ENCODE results near the gene ELK3. TPM values are rescaled to one million over a fixed set of nuclear protein-coding genes. Genes with fewer than 3 reads are reported as not detected.
A peak's percentile ranks its signal among the peaks of the same experiment; 100 is the strongest.

ELK3 gene
- total and polyA plus RNA-seq, 8 donors, result 2.2 to 21.7 (median 12.7) TPM

DNA sequence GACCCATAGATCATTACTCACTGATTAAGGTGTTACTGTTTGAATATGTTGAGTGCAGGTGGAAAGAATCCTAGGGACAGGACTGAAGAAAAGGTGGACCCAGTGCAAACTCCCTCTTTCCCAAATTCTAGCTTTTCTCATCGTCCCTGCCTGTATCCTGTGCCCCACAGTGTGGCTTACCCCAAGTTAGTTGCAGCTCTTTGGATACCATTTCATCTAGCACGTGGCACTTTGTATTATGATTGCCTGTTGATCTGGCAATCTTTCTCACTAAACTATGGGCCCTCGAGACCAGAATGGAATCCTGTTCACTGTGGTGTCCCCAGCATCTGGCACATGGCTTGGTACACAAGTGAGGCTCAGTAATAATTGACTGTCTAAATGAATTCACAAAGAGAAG is 66.5 kb downstream of the ELK3 start:
- DNase-seq, result no peak
- H3K27me3 ChIP-seq, result no peaks in the 10 kb centered on the region
- H3K4me1 ChIP-seq, result peaks cover 13 to 65% (median 35%) of the 10 kb centered on the region in 4 donors
- peaks cover 5 to 48% (median 27%) of the 10 kb centered on the region in 4 donors for H3K36me3 ChIP-seq
- intact Hi-C loops (cut with DNase I; ENCODE audit: low total_unique reads), result no loop called here
- no peaks in the 10 kb centered on the region for H3K9me3 ChIP-seq
- H3K4me3 ChIP-seq, result no peak overlapping the region
- H3K27ac ChIP-seq, result no peak overlapping the region
- 90 to 97% (median 92%) methylated on average over 3 of the region's 3 CpGs for WGBS, 5 donors
- TF ChIP-seq, protein P1, sequence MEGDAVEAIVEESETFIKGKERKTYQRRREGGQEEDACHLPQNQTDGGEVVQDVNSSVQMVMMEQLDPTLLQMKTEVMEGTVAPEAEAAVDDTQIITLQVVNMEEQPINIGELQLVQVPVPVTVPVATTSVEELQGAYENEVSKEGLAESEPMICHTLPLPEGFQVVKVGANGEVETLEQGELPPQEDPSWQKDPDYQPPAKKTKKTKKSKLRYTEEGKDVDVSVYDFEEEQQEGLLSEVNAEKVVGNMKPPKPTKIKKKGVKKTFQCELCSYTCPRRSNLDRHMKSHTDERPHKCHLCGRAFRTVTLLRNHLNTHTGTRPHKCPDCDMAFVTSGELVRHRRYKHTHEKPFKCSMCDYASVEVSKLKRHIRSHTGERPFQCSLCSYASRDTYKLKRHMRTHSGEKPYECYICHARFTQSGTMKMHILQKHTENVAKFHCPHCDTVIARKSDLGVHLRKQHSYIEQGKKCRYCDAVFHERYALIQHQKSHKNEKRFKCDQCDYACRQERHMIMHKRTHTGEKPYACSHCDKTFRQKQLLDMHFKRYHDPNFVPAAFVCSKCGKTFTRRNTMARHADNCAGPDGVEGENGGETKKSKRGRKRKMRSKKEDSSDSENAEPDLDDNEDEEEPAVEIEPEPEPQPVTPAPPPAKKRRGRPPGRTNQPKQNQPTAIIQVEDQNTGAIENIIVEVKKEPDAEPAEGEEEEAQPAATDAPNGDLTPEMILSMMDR (IDR thresholded peaks at IDR 0.05), result no peak
- TF ChIP-seq EP300 (IDR thresholded peaks at IDR 0.05) (no peak), POLR2A (IDR thresholded peaks at IDR 0.05) (no peak), POLR2AphosphoS5 (IDR thresholded peaks at IDR 0.05) (no peak)

DNA sequence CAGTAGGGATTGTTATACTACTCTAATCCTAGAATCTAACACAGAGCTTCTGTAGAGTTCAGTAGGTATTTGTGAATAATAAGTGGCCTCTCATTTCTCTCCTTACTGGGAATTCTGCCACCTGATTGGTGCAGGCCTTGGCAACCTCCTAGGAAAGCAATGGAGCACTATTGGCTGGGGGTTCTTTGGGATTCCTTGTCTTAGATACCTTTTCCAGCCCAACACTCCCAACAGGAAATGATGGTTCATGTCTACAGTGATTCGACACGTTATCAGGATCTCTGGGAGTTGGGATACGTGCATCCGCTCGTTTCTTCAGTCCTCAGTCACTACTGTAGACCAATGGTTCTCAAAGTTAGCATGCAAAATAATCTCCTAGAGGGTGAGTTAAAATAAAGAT is 67.4 kb downstream of the ELK3 start:
- H3K9me3 ChIP-seq, result no peaks in the 10 kb centered on the region
- no peak overlapping the region for H3K4me3 ChIP-seq
- H3K27ac ChIP-seq, result no peak overlapping the region
- peaks cover 5 to 48% (median 29%) of the 10 kb centered on the region in 4 donors for H3K36me3 ChIP-seq
- intact Hi-C loops (cut with DNase I; ENCODE audit: low total_unique reads), result no loop called here
- H3K4me1 ChIP-seq, result peaks cover 13 to 59% (median 32%) of the 10 kb centered on the region in 4 donors
- no peak for TF ChIP-seq POLR2AphosphoS5 (IDR thresholded peaks at IDR 0.05)
- no peak for TF ChIP-seq EP300 (IDR thresholded peaks at IDR 0.05)
- TF ChIP-seq POLR2A (IDR thresholded peaks at IDR 0.05), result no peak
- TF ChIP-seq, protein P1 (IDR thresholded peaks at IDR 0.05), result no peak
- H3K27me3 ChIP-seq, result no peaks in the 10 kb centered on the region
- DNase-seq, result no peak
- WGBS, 5 donors, result 91 to 99% (median 96%) methylated on average over 5 of the region's 5 CpGs

DNA sequence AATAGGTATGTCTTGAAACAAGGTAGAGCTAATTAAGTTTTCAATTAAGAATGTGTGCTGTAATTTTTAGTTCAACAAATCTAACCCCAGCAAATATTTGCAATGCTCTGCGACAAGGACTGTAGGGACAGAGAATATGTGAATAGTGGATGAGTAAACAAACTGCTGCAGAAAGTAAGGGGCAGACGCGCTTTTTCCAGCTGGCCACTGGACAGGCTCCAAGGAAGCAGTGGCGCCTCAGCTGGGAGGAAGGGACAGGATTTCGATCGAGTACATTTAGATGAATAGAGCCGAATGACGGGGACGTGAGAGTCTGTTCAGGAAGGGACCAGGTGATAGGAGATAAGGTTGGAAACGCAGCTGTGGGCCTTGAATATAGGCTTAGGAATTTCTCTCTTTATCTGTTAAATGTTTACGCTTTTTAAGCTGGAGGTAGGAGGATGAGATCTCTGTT is 69.3 kb downstream of the ELK3 start:
- intact Hi-C loops (cut with DNase I; ENCODE audit: low total_unique reads), result no loop called here
- TF ChIP-seq, protein P1 (IDR thresholded peaks at IDR 0.05), result no peak
- TF ChIP-seq POLR2AphosphoS5 (IDR thresholded peaks at IDR 0.05) (no peak), POLR2A (IDR thresholded peaks at IDR 0.05) (no peak), EP300 (IDR thresholded peaks at IDR 0.05) (no peak)

DNA sequence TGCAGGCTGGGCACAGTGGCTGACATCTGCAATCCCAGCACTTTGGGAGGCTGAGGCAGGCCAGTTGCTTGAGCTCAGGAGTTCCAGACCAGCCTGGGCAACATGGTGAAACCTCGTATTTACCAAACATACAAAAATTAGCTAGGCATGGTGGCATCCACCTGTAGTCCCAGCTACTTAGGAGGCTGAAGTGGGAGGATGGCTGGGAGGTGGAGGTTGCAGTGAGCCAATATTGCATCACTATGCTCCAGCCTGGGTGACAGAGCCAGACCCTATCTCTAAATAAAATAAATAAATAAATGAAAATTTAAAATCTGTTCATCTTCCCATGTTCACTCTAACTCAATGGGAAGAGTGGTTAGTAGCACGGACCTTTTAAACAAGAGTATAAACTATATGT is 71.2 kb downstream of the ELK3 start:
- Histone ChIP-seq H3K4me3 (no peak overlapping the region), H3K27me3 (no peaks in the 10 kb centered on the region), H3K4me1 (peaks cover 0 to 34% (median 15%) of the 10 kb centered on the region in 4 donors), H3K36me3 (peaks cover 0 to 67% (median 41%) of the 10 kb centered on the region in 4 donors), H3K9me3 (no peaks in the 10 kb centered on the region), H3K27ac (no peak overlapping the region)
- 95 to 99% (median 97%) methylated on average over 2 of the region's 2 CpGs for WGBS, 5 donors
- intact Hi-C loops (cut with DNase I; ENCODE audit: low total_unique reads), result no loop called here
- TF ChIP-seq POLR2A (IDR thresholded peaks at IDR 0.05), result no peak
- TF ChIP-seq, protein P1 (IDR thresholded peaks at IDR 0.05), result no peak
- TF ChIP-seq POLR2AphosphoS5 (IDR thresholded peaks at IDR 0.05), result no peak
- no peak for TF ChIP-seq EP300 (IDR thresholded peaks at IDR 0.05)
- DNase-seq, result no peak

More for the DNA sequence above, 69.3 kb downstream of the ELK3 start:
- Histone ChIP-seq H3K9me3 (no peaks in the 10 kb centered on the region), H3K27ac (peak overlapping the region in 2 of 5 donors; percentile 18 to 37), H3K4me1 (peaks cover 4 to 43% (median 18%) of the 10 kb centered on the region in 4 donors), H3K36me3 (peaks cover 5 to 63% (median 36%) of the 10 kb centered on the region in 4 donors), H3K27me3 (no peaks in the 10 kb centered on the region), H3K4me3 (no peak overlapping the region)
- DNase-seq, result peak; percentile 53 to 63
- WGBS, 5 donors, result 21 to 44% (median 27%) methylated on average over 11 of the region's 11 CpGs

Measured in stomach (tissue), 9 donors.